NCI-H510A (cell line): ENCODE data around the gene CHST9.
A peak's percentile ranks its signal among the peaks of the same experiment; 100 is the strongest.
"Not testable (repeated sequence)": the region's sequence is repeated elsewhere in the genome, so short reads cannot be mapped to it uniquely, and the experiment has no call there.

Experiments used
- DNase-seq: peaks from one replicate; lab custom pipeline; 2025; lab: John Stamatoyannopoulos, UW

Gene CHST9

GRCh38 chr18:27185025-27185763, at the start of gene CHST9:
CHST9 (minus strand) TSS chr18:27185308; CDS start chr18:27142809, 42,499 bp downstream.
- peak; percentile 23 for DNase-seq

- DNase-seq: not testable (repeated sequence)
Measured at GRCh38 chr18:27232355-27232754, 47.2 kb upstream of the CHST9 start.

- not testable (repeated sequence) for DNase-seq
Measured at GRCh38 chr18:27231671-27232070, 46.6 kb upstream of the CHST9 start.

- DNase-seq: not testable (repeated sequence)
Measured at GRCh38 chr18:27231221-27231620, 46.1 kb upstream of the CHST9 start.

- no peak for DNase-seq
Measured at GRCh38 chr18:27227721-27228120, 42.6 kb upstream of the CHST9 start.

- DNase-seq: no peak
Measured at GRCh38 chr18:27226556-27227075, 41.5 kb upstream of the CHST9 start.

GRCh38 chr18:27225947-27226481, 40.9 kb upstream of the CHST9 start:
- no peak for DNase-seq

GRCh38 chr18:27223526-27224291, 38.6 kb upstream of the CHST9 start:
- no peak for DNase-seq

GRCh38 chr18:27214831-27215230, 29.7 kb upstream of the CHST9 start:
- DNase-seq: no peak

- no peak for DNase-seq
Measured at GRCh38 chr18:27213123-27213717, 28.1 kb upstream of the CHST9 start.

GRCh38 chr18:27211569-27211968, 26.5 kb upstream of the CHST9 start:
- DNase-seq: no peak

GRCh38 chr18:27206411-27206810, 21.3 kb upstream of the CHST9 start:
- DNase-seq: no peak

- DNase-seq: no peak
Measured at GRCh38 chr18:27202741-27203140, 17.6 kb upstream of the CHST9 start.

GRCh38 chr18:27198036-27198435, 12.9 kb upstream of the CHST9 start:
- no peak for DNase-seq

GRCh38 chr18:27188309-27188708, 3.2 kb upstream of the CHST9 start:
- no peak for DNase-seq

GRCh38 chr18:27185897-27186296, 789 bp upstream of the CHST9 start:
- DNase-seq: no peak

- no peak for DNase-seq
Measured at GRCh38 chr18:27184115-27185024, 738 bp downstream of the CHST9 start.

GRCh38 chr18:27181726-27182125, 3.4 kb downstream of the CHST9 start:
- DNase-seq: no peak

GRCh38 chr18:27178424-27178823, 6.7 kb downstream of the CHST9 start:
- no peak for DNase-seq

- DNase-seq: no peak
Measured at GRCh38 chr18:27175914-27176313, 9.2 kb downstream of the CHST9 start.

- DNase-seq: no peak
Measured at GRCh38 chr18:27175245-27175644, 9.9 kb downstream of the CHST9 start.
